HEK293T (cell line): ENCODE measurements around the gene PITX2.

Experiments used
- CTCF ChIA-PET: fragments of 350-600 bp; formaldehyde crosslinking; extraction: SDS; loops from one replicate; lab custom pipeline; 2021; ENCODE audit warnings: antibody characterized with exemption, inconsistent platforms; lab: Yijun Ruan, JAX
- POLR2A ChIA-PET: fragments of 350-600 bp; formaldehyde crosslinking; extraction: SDS; loops from one replicate; lab custom pipeline; 2020; ENCODE audit warnings: antibody characterized with exemption, inconsistent platforms; lab: Yijun Ruan, JAX
- DNase-seq: peaks from one replicate; pipeline ENCODE4 v3.0.0; 2012; ENCODE audit warnings: mixed read lengths; ENCODE audit errors: extremely low spot score
- ARNT ChIP-seq: fragments of 450-650 bp; IDR thresholded peaks from 2 replicates; pipeline ENCODE4 v1.6.1; 2017; ENCODE audit warnings: mild to moderate bottlenecking
- BHLHE40 ChIP-seq: fragments of 450-650 bp; IDR thresholded peaks from 2 replicates; pipeline ENCODE4 v1.6.1; 2016; ENCODE audit warnings: mild to moderate bottlenecking, moderate library complexity, borderline replicate concordance
- CTBP1 ChIP-seq: fragments of 450-650 bp; IDR thresholded peaks from 2 replicates; pipeline ENCODE4 v1.6.1; 2016; ENCODE audit warnings: borderline replicate concordance
- ELF4 ChIP-seq: fragments of 450-650 bp; IDR thresholded peaks from 2 replicates; pipeline ENCODE4 v1.6.1; 2017; ENCODE audit warnings: antibody characterized with exemption
- FOXA1 ChIP-seq: fragments of 450-650 bp; IDR thresholded peaks from 2 replicates; pipeline ENCODE4 v1.6.1; 2016; ENCODE audit warnings: mild to moderate bottlenecking
- FOXK2 ChIP-seq: fragments of 450-650 bp; IDR thresholded peaks from 2 replicates; pipeline ENCODE4 v1.6.1; 2016; ENCODE audit warnings: mild to moderate bottlenecking
- FOXM1 ChIP-seq: fragments of 450-650 bp; IDR thresholded peaks from 2 replicates; pipeline ENCODE4 v1.6.1; 2017; ENCODE audit warnings: mild to moderate bottlenecking, borderline replicate concordance
- HDGF ChIP-seq: fragments of 450-650 bp; IDR thresholded peaks from 2 replicates; pipeline ENCODE4 v1.6.1; 2017; ENCODE audit warnings: antibody characterized with exemption, borderline replicate concordance
- L3MBTL2 ChIP-seq: fragments of 450-650 bp; conservative IDR thresholded peaks from 2 replicates; pipeline ENCODE4 v1.6.1; 2016; ENCODE audit warnings: mild to moderate bottlenecking
- LEF1 ChIP-seq: fragments of 450-650 bp; IDR thresholded peaks from 2 replicates; pipeline ENCODE4 v1.6.1; 2017; ENCODE audit warnings: mild to moderate bottlenecking, borderline replicate concordance
- NFRKB ChIP-seq: fragments of 450-650 bp; IDR thresholded peaks from 2 replicates; pipeline ENCODE4 v1.6.1; 2016; ENCODE audit warnings: mild to moderate bottlenecking, moderate library complexity
- SP1 ChIP-seq: fragments of 450-650 bp; IDR thresholded peaks from 2 replicates; pipeline ENCODE4 v1.6.1; 2017
- SUZ12 ChIP-seq: fragments of 450-650 bp; IDR thresholded peaks from 2 replicates; pipeline ENCODE4 v1.6.1; 2016; ENCODE audit warnings: mild to moderate bottlenecking
- TARDBP ChIP-seq: fragments of 450-650 bp; IDR thresholded peaks from 2 replicates; pipeline ENCODE4 v1.6.1; 2016
- ZNF384 ChIP-seq: fragments of 450-650 bp; IDR thresholded peaks from 2 replicates; pipeline ENCODE4 v1.6.1; 2016
- TF ChIP-seq, protein P1 (sequence below): fragments of 450-650 bp; IDR thresholded peaks from 2 replicates; pipeline ENCODE4 v1.6.1; 2016

PITX2 gene

DNA sequence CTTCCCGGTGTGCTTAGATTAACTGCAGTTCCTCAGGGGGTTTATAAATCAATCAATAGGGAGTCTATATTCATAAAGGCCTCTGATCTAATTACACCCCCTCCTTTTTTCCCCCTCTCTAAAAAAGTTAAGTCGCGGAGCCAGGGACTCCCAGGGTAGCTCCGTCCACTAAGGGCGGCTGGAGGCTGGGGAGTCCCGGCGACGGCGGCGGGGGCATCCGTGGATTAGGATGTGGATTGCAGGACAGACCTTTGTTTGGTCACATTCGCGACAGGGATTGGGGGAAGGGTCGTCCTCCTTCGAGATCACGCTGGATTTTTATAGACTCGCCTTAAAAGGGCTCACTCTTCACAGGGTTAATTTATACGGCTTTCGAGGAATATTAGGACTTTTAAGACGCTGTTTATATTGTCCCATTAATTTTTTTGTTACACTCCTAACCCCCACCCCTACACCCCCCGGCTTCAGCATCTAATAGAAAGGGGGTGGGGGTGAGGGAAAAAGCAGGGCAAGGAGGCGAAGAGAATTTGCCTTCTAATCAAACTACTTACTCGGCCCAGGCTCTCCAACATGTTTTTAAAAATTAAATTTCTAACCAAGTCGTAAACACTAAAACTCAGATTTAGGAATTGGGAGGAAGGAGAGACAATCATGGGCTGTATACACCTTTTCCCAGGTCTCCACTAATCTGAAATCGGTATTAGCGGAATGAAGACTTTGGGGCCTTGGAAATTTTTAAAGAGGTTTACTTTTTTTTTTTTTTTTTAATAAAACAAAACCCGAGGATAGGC lies 8.5 kb downstream of the PITX2 start:
- POLR2A ChIA-PET = interaction anchor here (1.0 kb wide), 1 partner anchor 9 kb away, joined by 4 read pairs; no protein-coding TSS in a partner anchor
- CTCF ChIA-PET = interaction anchor here (0.6 kb wide), 2 partner anchors 9 to 408 kb away, joined by 3 to 5 read pairs; no protein-coding TSS in a partner anchor
- DNase-seq = no peak
- no peak for TF ChIP-seq ZNF384
- no peak for TF ChIP-seq FOXM1
- TF ChIP-seq ARNT = no peak
- TF ChIP-seq SUZ12 = no peak
- TF ChIP-seq SP1 = no peak
- no peak for TF ChIP-seq FOXA1
- no peak for TF ChIP-seq ELF4
- TF ChIP-seq, protein P1, sequence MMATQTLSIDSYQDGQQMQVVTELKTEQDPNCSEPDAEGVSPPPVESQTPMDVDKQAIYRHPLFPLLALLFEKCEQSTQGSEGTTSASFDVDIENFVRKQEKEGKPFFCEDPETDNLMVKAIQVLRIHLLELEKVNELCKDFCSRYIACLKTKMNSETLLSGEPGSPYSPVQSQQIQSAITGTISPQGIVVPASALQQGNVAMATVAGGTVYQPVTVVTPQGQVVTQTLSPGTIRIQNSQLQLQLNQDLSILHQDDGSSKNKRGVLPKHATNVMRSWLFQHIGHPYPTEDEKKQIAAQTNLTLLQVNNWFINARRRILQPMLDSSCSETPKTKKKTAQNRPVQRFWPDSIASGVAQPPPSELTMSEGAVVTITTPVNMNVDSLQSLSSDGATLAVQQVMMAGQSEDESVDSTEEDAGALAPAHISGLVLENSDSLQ = no peak

DNA sequence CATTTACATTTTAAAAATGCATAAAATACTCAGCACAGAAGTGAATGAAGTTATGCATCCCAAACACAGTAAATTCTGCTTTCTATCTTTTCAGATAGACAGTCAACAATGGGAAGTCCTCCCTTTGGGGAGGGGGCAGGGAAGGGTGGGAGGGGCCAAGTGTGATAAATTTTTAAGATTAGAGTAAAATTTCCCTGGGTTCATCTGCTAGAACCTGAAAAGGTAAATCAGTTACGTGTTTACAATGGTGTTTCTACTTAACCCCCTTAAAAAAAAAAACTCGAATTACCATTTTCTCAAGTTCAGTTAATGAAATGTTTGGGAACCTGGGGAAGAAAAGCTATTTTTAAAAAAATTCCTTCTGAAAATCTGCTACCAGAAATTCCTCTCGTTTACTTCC lies 9.1 kb downstream of the PITX2 start:
- TF ChIP-seq FOXA1 = no peak
- no peak for TF ChIP-seq ZNF384
- TF ChIP-seq, protein P1 = no peak
- no peak for TF ChIP-seq NFRKB
- no peak for TF ChIP-seq HDGF
- no peak for TF ChIP-seq L3MBTL2
- no peak for TF ChIP-seq BHLHE40
- no peak for TF ChIP-seq FOXM1
- no peak for TF ChIP-seq FOXK2
- TF ChIP-seq SP1 = no peak
- TF ChIP-seq ELF4 = no peak
- no peak for TF ChIP-seq CTBP1
- no peak for TF ChIP-seq ARNT
- no peak for TF ChIP-seq TARDBP
- no peak for TF ChIP-seq LEF1
- TF ChIP-seq SUZ12 = no peak
- no peak for DNase-seq

DNA sequence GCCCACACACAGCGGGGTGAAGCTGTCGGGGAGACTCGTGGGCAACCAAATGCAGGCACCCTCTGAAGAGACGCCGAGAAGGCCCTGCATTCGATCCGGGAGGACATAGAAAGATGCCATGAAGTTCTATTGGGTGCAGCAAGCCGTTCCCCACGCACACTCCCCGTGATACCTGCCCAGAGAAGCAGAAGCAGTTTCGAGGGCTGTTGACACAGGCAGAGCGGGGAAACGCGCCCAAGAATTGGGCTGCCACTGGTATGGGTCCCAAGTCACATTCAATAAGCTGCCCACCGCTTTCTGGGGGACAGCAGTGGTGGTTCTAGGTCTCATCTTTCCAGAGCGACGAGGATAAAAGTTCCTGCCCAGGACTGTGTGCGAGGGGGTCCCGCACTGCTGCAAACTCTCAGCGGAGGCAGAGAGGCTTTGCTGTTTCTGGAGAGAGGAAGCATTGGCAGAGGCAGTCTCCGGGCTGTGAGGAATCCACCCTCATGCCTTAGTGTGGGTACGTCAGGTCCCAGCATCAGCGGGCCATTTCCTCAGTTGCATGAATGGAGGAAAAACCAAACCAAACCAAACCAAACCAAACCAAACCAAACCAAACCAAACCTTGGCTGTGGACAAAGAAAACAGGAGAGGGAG lies 10.1 kb downstream of the PITX2 start:
- TF ChIP-seq TARDBP (no peak), SP1 (no peak), ZNF384 (no peak), BHLHE40 (no peak), FOXA1 (no peak), NFRKB (no peak), CTBP1 (no peak), L3MBTL2 (no peak), FOXK2 (no peak), FOXM1 (no peak), ARNT (no peak), SUZ12 (no peak), HDGF (no peak), ELF4 (no peak), LEF1 (no peak)
- TF ChIP-seq, protein P1 = no peak
- ChIA-PET CTCF (no interaction called here), POLR2A (no interaction called here)
- no peak for DNase-seq

More for the DNA sequence above, 9.1 kb downstream of the PITX2 start:
- ChIA-PET CTCF (interaction anchor here (0.6 kb wide), 2 partner anchors 10 to 409 kb away, joined by 3 to 5 read pairs; no protein-coding TSS in a partner anchor), POLR2A (no interaction called here)

DNA sequence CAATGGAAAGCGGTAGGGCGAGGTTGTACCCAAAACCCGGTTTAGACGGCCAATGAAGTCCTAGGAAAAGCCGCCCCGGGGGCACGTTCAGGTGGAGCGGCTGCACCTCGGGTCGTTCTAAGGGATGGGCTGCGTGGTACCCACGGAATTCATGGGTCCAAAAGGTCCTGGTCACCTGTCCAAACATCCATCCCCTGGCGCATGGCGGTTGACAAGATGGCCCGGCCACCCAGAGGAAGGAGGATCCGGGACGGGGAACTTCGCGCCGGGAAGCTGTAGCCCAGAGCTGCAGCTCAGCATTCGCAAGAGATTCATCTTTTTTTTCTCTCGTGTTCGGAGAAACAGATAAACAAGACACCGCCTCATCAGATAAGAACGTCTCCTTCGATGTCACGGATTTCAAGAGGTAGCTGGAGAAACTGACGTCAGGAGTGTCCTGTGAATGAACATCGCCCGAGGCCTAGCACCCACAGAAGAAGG lies 10.9 kb downstream of the PITX2 start:
- ChIA-PET CTCF (no interaction called here), POLR2A (no interaction called here)
- no peak for DNase-seq
- TF ChIP-seq ARNT (no peak), SP1 (no peak), FOXK2 (no peak), L3MBTL2 (no peak), TARDBP (no peak), ELF4 (no peak), BHLHE40 (no peak), FOXM1 (no peak), LEF1 (no peak), CTBP1 (no peak), ZNF384 (no peak), HDGF (no peak), NFRKB (no peak)

DNA sequence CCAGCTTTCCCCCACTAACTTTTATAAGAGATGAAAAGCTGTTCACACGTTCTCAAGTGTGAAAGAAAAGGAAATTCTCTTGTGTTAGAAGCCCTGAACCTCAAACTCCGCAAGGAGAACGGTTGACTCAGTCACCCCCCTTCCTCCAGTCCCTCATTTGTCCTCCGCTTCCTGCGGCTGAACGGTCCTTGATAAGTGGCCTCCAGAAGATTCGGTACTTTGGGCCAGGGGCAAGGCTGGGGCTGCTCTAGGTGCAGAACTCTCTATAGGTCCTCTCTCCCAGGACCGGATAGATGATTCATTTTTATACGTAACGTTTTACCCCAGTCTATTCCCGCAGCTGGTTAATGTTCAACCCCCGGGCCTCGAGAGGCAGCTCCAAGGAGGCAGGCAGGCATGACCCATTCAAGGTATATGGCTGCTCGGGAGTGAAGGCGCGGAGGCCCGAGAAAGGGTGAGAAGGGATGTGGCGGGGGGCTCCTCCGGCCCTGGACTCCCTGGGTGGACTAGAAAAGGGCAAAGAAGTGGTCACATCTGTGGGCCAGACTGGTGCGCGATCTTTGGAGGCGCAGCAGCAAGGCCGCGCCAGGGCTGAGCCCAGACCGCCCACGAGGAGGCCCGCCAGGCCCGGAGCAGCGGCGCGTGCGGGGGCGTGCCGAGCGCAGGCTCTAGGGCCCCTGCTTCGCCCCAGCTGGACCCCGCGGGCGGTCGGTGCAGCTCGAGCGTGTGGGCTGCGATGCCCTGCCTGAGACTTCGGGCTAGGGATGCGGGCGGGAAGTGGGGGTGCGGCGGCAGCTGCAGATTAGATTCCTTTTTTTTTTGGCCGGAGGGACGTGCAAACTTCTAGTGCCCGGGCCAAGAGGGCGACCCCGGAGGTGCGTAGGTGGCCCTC lies 11.7 kb downstream of the PITX2 start:
- DNase-seq = no peak
- ChIA-PET CTCF (no interaction called here), POLR2A (interaction anchor here (0.9 kb wide), 1 partner anchor 12 kb away, joined by 3 read pairs; the partner anchor contains the start of gene PITX2)
- no peak for TF ChIP-seq NFRKB
- no peak for TF ChIP-seq FOXM1
- no peak for TF ChIP-seq FOXK2
- no peak for TF ChIP-seq LEF1
- no peak for TF ChIP-seq CTBP1
- no peak for TF ChIP-seq FOXA1
- no peak for TF ChIP-seq L3MBTL2
- no peak for TF ChIP-seq SUZ12
- no peak for TF ChIP-seq TARDBP
- no peak for TF ChIP-seq ZNF384
- TF ChIP-seq, protein P1 = no peak
